Right atrium auricular region (tissue), 2 donors: ENCODE data around the gene PPP1R3D. TPM values are rescaled to one million over a fixed set of nuclear protein-coding genes. Genes with fewer than 3 reads are reported as not detected.

Experiments
- DNase-seq: peaks from one replicate; pipeline ENCODE4 v3.0.0-alpha.2; 2019; ENCODE audit warnings: low spot score
- H3K27ac ChIP-seq, 2 donors: fragments of 200-600 bp; sonication (generic); 1 replicate in 1 of 2; 2 replicates in 1 of 2; pipeline ENCODE4 v1.5.1; 2016 to 2019
- H3K27me3 ChIP-seq, 2 donors: fragments of 200-600 bp; sonication (generic); one replicate each; pipeline versions ENCODE4 v1.5.1 to v1.6.0; 2017 to 2019
- H3K36me3 ChIP-seq: fragments of 200-600 bp; sonication (generic); one replicate; pipeline ENCODE4 v1.5.1; 2016
- H3K4me1 ChIP-seq, 2 donors: fragments of 200-600 bp; sonication (generic); one replicate each; pipeline versions ENCODE4 v1.5.1 to v1.6.0; 2017 to 2019
- H3K4me3 ChIP-seq, 2 donors: fragments of 200-600 bp; sonication (generic); 1 replicate in 1 of 2; 2 replicates in 1 of 2; pipeline ENCODE4 v1.5.1; 2017 to 2019; ENCODE audit warnings: mild to moderate bottlenecking in 1 of 2, moderate library complexity in 1 of 2
- H3K9me3 ChIP-seq, 2 donors: fragments of 200-600 bp; sonication (generic); one replicate each; pipeline ENCODE4 v1.5.1; 2019
- total RNA-seq, 2 donors: library from RNA; depleted of rRNA; stranded (reverse); fragments of >200 nt; gene quantifications; one replicate each; pipeline ENCODE4 v1.1.0, GENCODE V29; 2016
- TF ChIP-seq, protein P1 (sequence below), 2 donors: fragments of 200-600 bp; sonication (generic); IDR thresholded peaks; one replicate each; pipeline ENCODE4 v1.5.1; 2019; ENCODE audit warnings: antibody characterized with exemption in 2 of 2

Gene PPP1R3D
- total RNA-seq, 2 donors from 2014 or later, result 6.9 to 7.9 TPM

DNA sequence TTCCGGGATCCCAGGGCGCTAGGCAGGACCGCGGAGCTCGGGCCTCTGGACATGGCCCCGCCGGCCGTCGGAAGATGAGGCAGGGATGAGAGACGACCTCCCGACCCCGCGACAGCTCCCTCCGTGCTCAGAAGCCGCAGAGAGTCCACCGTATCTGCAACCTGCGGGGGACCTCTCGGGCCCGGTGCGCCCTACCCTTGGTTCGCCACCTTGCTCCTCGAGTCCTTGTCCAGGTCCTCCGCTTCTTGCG is 301 bp downstream of the PPP1R3D start:
- no peaks in the 10 kb centered on the region for H3K9me3 ChIP-seq
- H3K4me3 ChIP-seq, result peak overlapping the region; percentile 54 to 74
- H3K27ac ChIP-seq, result peak overlapping the region; percentile 95 to 96
- TF ChIP-seq, protein P1, sequence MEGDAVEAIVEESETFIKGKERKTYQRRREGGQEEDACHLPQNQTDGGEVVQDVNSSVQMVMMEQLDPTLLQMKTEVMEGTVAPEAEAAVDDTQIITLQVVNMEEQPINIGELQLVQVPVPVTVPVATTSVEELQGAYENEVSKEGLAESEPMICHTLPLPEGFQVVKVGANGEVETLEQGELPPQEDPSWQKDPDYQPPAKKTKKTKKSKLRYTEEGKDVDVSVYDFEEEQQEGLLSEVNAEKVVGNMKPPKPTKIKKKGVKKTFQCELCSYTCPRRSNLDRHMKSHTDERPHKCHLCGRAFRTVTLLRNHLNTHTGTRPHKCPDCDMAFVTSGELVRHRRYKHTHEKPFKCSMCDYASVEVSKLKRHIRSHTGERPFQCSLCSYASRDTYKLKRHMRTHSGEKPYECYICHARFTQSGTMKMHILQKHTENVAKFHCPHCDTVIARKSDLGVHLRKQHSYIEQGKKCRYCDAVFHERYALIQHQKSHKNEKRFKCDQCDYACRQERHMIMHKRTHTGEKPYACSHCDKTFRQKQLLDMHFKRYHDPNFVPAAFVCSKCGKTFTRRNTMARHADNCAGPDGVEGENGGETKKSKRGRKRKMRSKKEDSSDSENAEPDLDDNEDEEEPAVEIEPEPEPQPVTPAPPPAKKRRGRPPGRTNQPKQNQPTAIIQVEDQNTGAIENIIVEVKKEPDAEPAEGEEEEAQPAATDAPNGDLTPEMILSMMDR (IDR thresholded peaks at IDR 0.05), result no peak
- H3K36me3 ChIP-seq, result peaks cover 24% of the 10 kb centered on the region
- no peaks in the 10 kb centered on the region for H3K27me3 ChIP-seq
- DNase-seq, result no peak
- H3K4me1 ChIP-seq, result peaks cover 0 to 58% of the 10 kb centered on the region in 2 donors

DNA sequence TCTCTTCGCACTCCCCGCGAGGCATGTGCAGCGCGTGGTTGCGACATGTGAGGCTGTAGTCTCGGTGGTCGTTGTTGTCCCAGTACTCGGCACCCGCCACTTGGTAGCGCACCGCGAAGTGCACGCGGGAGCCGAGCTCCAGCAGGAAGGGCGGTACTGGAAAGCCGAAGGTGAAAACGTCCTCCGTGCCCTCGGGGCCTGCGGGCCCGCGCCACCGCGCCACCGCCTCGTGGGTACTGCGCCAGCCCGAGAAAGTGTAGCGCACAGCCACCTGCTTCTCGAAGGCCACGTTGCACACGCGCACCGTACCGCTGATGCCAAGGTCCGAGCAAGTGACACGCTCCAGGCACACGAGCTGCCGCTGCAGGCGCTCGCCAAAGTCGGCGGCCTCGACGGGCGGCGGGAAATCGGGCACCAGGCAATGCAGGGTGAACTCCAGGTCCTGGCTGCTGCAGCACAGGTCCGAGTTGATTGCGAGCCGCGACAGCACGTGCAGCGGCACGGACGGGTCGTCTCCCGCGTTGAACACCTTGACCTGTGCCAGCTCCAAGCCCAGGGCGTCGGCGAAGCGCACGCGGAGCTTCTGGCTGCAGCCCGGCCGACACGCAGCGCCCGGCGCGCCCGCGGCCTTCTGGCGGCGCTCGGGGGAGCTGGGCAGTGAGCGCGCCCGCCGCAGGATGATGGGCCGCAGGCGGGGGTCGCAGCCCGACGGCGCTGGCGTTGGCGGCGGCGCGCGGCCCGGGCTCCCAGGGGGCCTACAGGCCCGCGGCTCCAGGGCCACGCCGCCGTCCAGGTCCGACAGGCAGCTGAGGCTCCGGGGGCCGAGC is 840 bp downstream of the PPP1R3D start:
- no peaks in the 10 kb centered on the region for H3K27me3 ChIP-seq
- TF ChIP-seq, protein P1 (IDR thresholded peaks at IDR 0.05), result no peak
- peak overlapping the region; percentile 95 to 96 for H3K27ac ChIP-seq
- peak overlapping the region; percentile 54 to 74 for H3K4me3 ChIP-seq
- DNase-seq, result no peak
- H3K9me3 ChIP-seq, result no peaks in the 10 kb centered on the region
- H3K4me1 ChIP-seq, result peaks cover 0 to 53% of the 10 kb centered on the region in 2 donors
- peaks cover 19% of the 10 kb centered on the region for H3K36me3 ChIP-seq

DNA sequence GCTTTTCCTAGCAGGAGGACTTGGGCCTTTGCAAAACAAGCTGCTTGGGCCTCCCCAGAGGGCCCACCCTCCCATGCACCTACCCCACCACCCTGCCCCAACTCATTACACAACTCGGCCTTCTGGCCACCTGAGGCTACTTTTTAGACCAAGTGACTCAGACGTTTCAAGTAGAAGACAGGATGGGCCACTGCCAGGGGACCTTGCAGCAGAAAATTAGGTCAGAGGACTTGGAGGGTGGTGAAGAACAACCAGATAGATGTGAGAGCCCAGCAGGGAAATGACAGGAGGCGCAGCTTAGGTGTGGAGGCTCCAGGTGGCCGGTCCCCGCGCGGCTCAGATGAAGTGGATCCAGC is 1.4 kb downstream of the PPP1R3D start:
- no peak for DNase-seq

DNA sequence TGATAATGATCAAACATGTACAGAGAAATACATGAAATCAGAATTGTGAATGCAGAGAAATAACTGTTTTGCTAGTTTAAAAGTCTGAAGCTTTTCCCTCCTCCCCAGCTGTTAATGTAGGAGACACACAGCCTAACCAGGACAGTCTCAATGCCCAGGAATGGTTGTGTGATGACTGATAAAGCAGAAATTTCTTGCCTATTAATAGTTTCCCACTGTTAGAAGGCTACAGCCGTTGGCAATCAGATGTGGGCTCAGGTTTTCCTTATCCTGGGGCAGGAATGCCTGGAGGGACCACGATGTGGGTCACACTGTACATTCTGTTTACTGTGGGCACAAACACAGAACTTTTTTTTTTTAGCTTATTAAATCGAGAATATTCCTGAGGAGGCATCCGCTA is 1.9 kb downstream of the PPP1R3D start:
- H3K27ac ChIP-seq, result peak overlapping the region; percentile 95 to 96
- DNase-seq, result no peak
- H3K36me3 ChIP-seq, result peaks cover 11% of the 10 kb centered on the region

More for the DNA sequence above, 1.4 kb downstream of the PPP1R3D start:
- Histone ChIP-seq H3K36me3 (peaks cover 13% of the 10 kb centered on the region), H3K9me3 (no peaks in the 10 kb centered on the region), H3K4me3 (peak overlapping the region; percentile 54 to 74), H3K27ac (peak overlapping the region; percentile 95 to 96), H3K4me1 (peaks cover 0 to 52% of the 10 kb centered on the region in 2 donors), H3K27me3 (no peaks in the 10 kb centered on the region)
- TF ChIP-seq, protein P1 (IDR thresholded peaks at IDR 0.05), result no peak

DNA sequence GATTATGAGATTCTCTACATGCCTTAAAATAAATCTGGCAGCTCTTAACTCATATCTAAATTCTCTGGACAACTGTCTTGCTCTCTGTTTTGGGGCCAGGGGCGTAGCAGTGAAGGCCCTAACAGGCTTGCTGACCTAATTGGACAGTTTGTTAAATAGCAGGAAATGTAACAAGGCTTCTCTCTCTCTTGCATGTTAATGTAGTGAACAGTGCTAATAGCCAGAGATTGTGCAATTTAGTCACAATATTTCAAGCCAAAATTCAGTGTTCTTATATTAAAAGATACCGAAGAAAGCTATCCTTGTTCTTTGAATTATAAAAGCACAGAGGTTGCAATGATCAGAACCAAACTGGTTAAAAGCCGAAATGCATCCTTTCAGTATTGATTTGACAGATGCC is 3.0 kb downstream of the PPP1R3D start:
- Histone ChIP-seq H3K27me3 (no peaks in the 10 kb centered on the region), H3K36me3 (peaks cover under 1% of the 10 kb centered on the region), H3K9me3 (no peaks in the 10 kb centered on the region), H3K27ac (peak overlapping the region; percentile 95 to 96), H3K4me1 (peaks cover 0 to 58% of the 10 kb centered on the region in 2 donors), H3K4me3 (no peak overlapping the region)
- DNase-seq, result no peak
- TF ChIP-seq, protein P1 (IDR thresholded peaks at IDR 0.05), result no peak

More for the DNA sequence above, 1.9 kb downstream of the PPP1R3D start:
- TF ChIP-seq, protein P1 (IDR thresholded peaks at IDR 0.05), result no peak
- Histone ChIP-seq H3K4me3 (peak overlapping the region; percentile 54 to 74), H3K9me3 (no peaks in the 10 kb centered on the region), H3K4me1 (peaks cover 0 to 56% of the 10 kb centered on the region in 2 donors), H3K27me3 (no peaks in the 10 kb centered on the region)

DNA sequence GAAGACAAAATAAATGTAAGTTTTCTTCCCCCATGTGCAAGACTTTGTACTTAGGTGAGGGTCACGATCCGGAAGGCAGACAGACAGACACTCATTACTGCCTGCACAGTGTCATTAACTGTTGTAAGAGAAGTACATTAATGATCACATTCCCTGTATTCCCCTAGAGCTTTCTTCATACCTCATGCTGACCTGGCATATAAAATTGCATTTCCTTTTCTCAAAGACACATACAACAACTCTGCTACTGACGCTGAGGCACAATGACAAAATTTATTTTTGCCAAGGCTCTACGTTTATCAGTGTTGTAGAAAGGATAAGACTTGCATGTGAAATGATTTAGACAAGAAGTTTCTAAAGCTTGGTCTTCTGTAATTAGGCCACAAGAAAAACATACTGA is 3.7 kb downstream of the PPP1R3D start:
- no peaks in the 10 kb centered on the region for H3K36me3 ChIP-seq
- H3K9me3 ChIP-seq, result no peaks in the 10 kb centered on the region
- peak overlapping the region; percentile 95 to 96 for H3K27ac ChIP-seq
- H3K4me1 ChIP-seq, result peaks cover 0 to 51% of the 10 kb centered on the region in 2 donors
- DNase-seq, result no peak
- TF ChIP-seq, protein P1 (IDR thresholded peaks at IDR 0.05), result no peak
- H3K4me3 ChIP-seq, result no peak overlapping the region
- H3K27me3 ChIP-seq, result no peaks in the 10 kb centered on the region
